GM12878 (cell line): ENCODE measurements around the gene PRIMPOL. TPM values are rescaled to one million over a fixed set of nuclear protein-coding genes. Genes with fewer than 3 reads are reported as not detected.

Experiments used
- ATAC-seq: fragments of 200-7000 bp; cut with Tn5 transposase; 3 replicates; pipeline ENCODE4 v1.9.1; 2020; ENCODE audit warnings: mild to moderate bottlenecking, moderate library complexity
- BruUV-seq: library from RNA; stranded (reverse); fragments of 400-500 nt; replicated peaks from 2 replicates; lab custom pipeline; 2021; lab: Mats Ljungman, UMichigan
- CTCF ChIA-PET: fragments of 300-600 bp; sonication (Branson Sonifier 250); formaldehyde crosslinking; extraction: SDS; loops from one replicate; lab custom pipeline; 2021; ENCODE audit warnings: inconsistent platforms; lab: Yijun Ruan, JAX
- POLR2A ChIA-PET: fragments of 350-600 bp; formaldehyde crosslinking; extraction: SDS; loops from one replicate; lab custom pipeline; 2021; ENCODE audit warnings: inconsistent platforms; lab: Charles Lee
- RAD21 ChIA-PET: fragments of 300-600 bp; sonication (Branson Sonifier 250); formaldehyde crosslinking; loops from one replicate; lab custom pipeline; 2023; ENCODE audit warnings: antibody characterized with exemption; ENCODE audit not compliant: unreplicated experiment; lab: Charles Lee
- SMC1A ChIA-PET: fragments of 300-600 bp; sonication (Branson Sonifier 250); formaldehyde crosslinking; loops from one replicate; lab custom pipeline; 2023; ENCODE audit not compliant: unreplicated experiment, uncharacterized antibody; lab: Charles Lee
- DNase-seq: peaks from one replicate; pipeline ENCODE4 v3.0.0-alpha.2; 2011; ENCODE audit warnings: low read depth, low spot score
- FAIRE-seq: peaks from 3 replicates; lab custom pipeline; 2011; peaks lifted over from hg19 to GRCh38; lab: Jason Lieb, UNC
- H2AFZ ChIP-seq: 2 replicates; pipeline ENCODE4 v1.6.0; 2011; ENCODE audit warnings: low read depth, low read length, control low read depth; ENCODE audit not compliant: control insufficient read depth
- H3K27ac ChIP-seq: 2 replicates; pipeline ENCODE4 v1.5.1; 2011; ENCODE audit warnings: control low read depth; ENCODE audit not compliant: control insufficient read depth, insufficient read depth
- H3K27me3 ChIP-seq, 2 experiments: replicated peaks in 1 of 2; 2 replicates each; pipeline versions ENCODE4 v1.6.0 to v1.6.1; 2011; ENCODE audit warnings: low read length in 1 of 2; ENCODE audit not compliant: control insufficient read depth in 2 of 2, insufficient read depth in 2 of 2
- H3K36me3 ChIP-seq, 2 experiments: 2 replicates each; pipeline ENCODE4 v1.5.1; 2011; ENCODE audit warnings: low read length in 1 of 2; ENCODE audit not compliant: control insufficient read depth in 2 of 2, insufficient read depth in 2 of 2
- H3K4me1 ChIP-seq: 2 replicates; pipeline ENCODE4 v1.6.1; 2011; ENCODE audit warnings: mild to moderate bottlenecking, low read length, moderate library complexity, mixed read lengths; ENCODE audit not compliant: control insufficient read depth, insufficient read depth
- H3K4me2 ChIP-seq: 2 replicates; pipeline ENCODE4 v1.6.0; 2011; ENCODE audit warnings: control low read depth; ENCODE audit not compliant: control insufficient read depth, insufficient read depth
- H3K4me3 ChIP-seq: fragments of 200-600 bp; sonication (generic); 2 replicates; pipeline ENCODE4 v1.5.1; 2016
- H3K79me2 ChIP-seq: 2 replicates; pipeline ENCODE4 v1.6.0; 2011; ENCODE audit warnings: low read length; ENCODE audit not compliant: control insufficient read depth, insufficient read depth
- H3K9ac ChIP-seq: 2 replicates; pipeline ENCODE4 v1.8.0; 2011; ENCODE audit warnings: low read length, control low read depth, mixed read lengths; ENCODE audit not compliant: control insufficient read depth, insufficient read depth
- H3K9me3 ChIP-seq: replicated peaks from 3 replicates; pipeline ENCODE4 v1.5.1; 2011; ENCODE audit warnings: mild to moderate bottlenecking, low read length; ENCODE audit not compliant: control insufficient read depth, insufficient read depth
- H4K20me1 ChIP-seq: 2 replicates; pipeline ENCODE4 v1.6.0; 2011; ENCODE audit not compliant: control insufficient read depth, insufficient read depth
- BRCA1 ChIP-seq: IDR thresholded peaks from 2 replicates; pipeline ENCODE4 v1.6.1; 2011; ENCODE audit warnings: low read depth, low read length, improper control_type of control experiment
- FOXK2 ChIP-seq: fragments of 450-650 bp; IDR thresholded peaks from 2 replicates; pipeline ENCODE4 v1.6.1; 2017; ENCODE audit warnings: mild to moderate bottlenecking, moderate library complexity
- POLR2AphosphoS2 ChIP-seq: IDR thresholded peaks from 2 replicates; pipeline ENCODE4 v1.6.1; 2011; ENCODE audit warnings: low read depth, mild to moderate bottlenecking, low read length, improper control_type of control experiment, moderate library complexity
- RELA ChIP-seq: fragments of 450-650 bp; IDR thresholded peaks from 2 replicates; pipeline ENCODE4 v1.8.0; 2014; ENCODE audit warnings: borderline replicate concordance; ENCODE audit not compliant: partially characterized antibody
- STAT1 ChIP-seq: fragments of 450-650 bp; conservative IDR thresholded peaks from 2 replicates; pipeline ENCODE4 v1.6.1; 2014; ENCODE audit warnings: antibody characterized with exemption, mild to moderate bottlenecking
- SUZ12 ChIP-seq: fragments of 200-600 bp; sonication (generic); IDR thresholded peaks from one replicate; pipeline ENCODE4 v1.6.1; 2018; ENCODE audit warnings: antibody characterized with exemption, mild to moderate bottlenecking; ENCODE audit not compliant: unreplicated experiment
- TCF7 ChIP-seq: IDR thresholded peaks from 2 replicates; pipeline ENCODE4 v1.6.1; 2014; ENCODE audit warnings: antibody characterized with exemption, borderline replicate concordance
- USF1 ChIP-seq: IDR thresholded peaks from 2 replicates; pipeline ENCODE4 v1.6.1; 2011; ENCODE audit warnings: borderline replicate concordance, low read depth, mild to moderate bottlenecking, moderate library complexity, mixed read lengths, low read length; ENCODE audit not compliant: insufficient read depth; ENCODE audit errors: extremely low read length
- ZNF274 ChIP-seq: IDR thresholded peaks from one replicate; pipeline ENCODE4 v1.8.0; 2011; ENCODE audit not compliant: insufficient read length, insufficient read depth
- WGBS: methylation state at CpG from one replicate; pipeline ENCODE4 v1.1.6; 2016; ENCODE audit warnings: low lambda C conversion rate; ENCODE audit not compliant: insufficient replicate concordance, insufficient coverage; ENCODE audit errors: missing lambda C conversion rate; 5-methylcytosine and 5-hydroxymethylcytosine counted together
- in situ Hi-C: fragments of 300-500 bp; cut with MboI; formaldehyde crosslinking; loops from 9 replicates; pipeline ENCODE4 v1.14.3; 2018; ENCODE audit warnings: mixed read lengths
- intact Hi-C: fragments of 100-400 bp; cut with micrococcal nuclease; formaldehyde crosslinking; loops from one replicate; pipeline ENCODE4 v1.14.2; 2022; ENCODE audit not compliant: unreplicated experiment
- polyA plus RNA-seq, 11 experiments: library from polyadenylated mRNA; depleted of rRNA in 4 of 11; unstranded in 6 of 11; stranded (reverse) in 5 of 11; fragments of >200 nt; fragmentation: Nextera tagmentation in 4 of 11; fragmentation: Illumina TruSeq in 1 of 11; extraction: Ambion mirVana in 4 of 11; extraction: Trizol in 1 of 11; gene quantifications; 1 replicate in 1 of 11; 2 replicates in 10 of 11; pipeline versions ENCODE4 v1.2.1 to v1.2.3, GENCODE V29; 2011 to 2016; ENCODE audit warnings: inconsistent platforms in 2 of 11, missing spikeins in 2 of 11, low read depth in 1 of 11
- total RNA-seq, 4 experiments: library from RNA; depleted of rRNA in 3 of 4; stranded (reverse); fragments of >200 nt in 3 of 4; fragmentation: Illumina TruSeq in 1 of 4; extraction: Trizol in 1 of 4; gene quantifications; 2 replicates each; pipeline versions ENCODE4 v1.2.1 to v1.2.3, GENCODE V29; 2013 to 2021
- TF ChIP-seq, protein P1 (sequence below), 3 experiments: IDR thresholded peaks in 2 of 3; conservative IDR thresholded peaks in 1 of 3; 2 replicates each; pipeline ENCODE4 v1.5.1; 2011; ENCODE audit warnings: low read depth in 3 of 3, low read length in 3 of 3, mild to moderate bottlenecking in 3 of 3, control low read depth in 2 of 3, moderate library complexity in 2 of 3, inconsistent platforms in 1 of 3, mixed read lengths in 1 of 3; ENCODE audit not compliant: control insufficient read depth in 2 of 3, insufficient read depth in 1 of 3; ENCODE audit errors: extremely low read depth in 1 of 3

Gene PRIMPOL
- total and polyA plus RNA-seq, 10 of the 15 experiments (the other 5 are each of a cell fraction or from before 2014, with no cell fraction given), result 10.6 to 23.7 (median 14.0) TPM

GRCh38 chr4:184743650-184744049, 94.1 kb downstream of the PRIMPOL start:
- POLR2A ChIA-PET, result no interaction called here
- no peak for FAIRE-seq

More at GRCh38 chr4:184743650-184744049, 94.1 kb downstream of the PRIMPOL start:
- no peaks in the 10 kb centered on the region; the same call in 2 of the 3 replicates for H3K9me3 ChIP-seq
- no peaks in the 10 kb centered on the region for H3K27me3 ChIP-seq
- no peak overlapping the region for H3K4me3 ChIP-seq
- no peak overlapping the region for H3K9ac ChIP-seq
- no peaks in the 10 kb centered on the region; a peak in 1 of 4 replicates for H3K36me3 ChIP-seq
- H3K4me2 ChIP-seq, result no peak overlapping the region
- intact Hi-C loops (loop anchor here (2.0 to 10.0 kb wide), 2 partner anchors 261 to 391 kb away; no protein-coding TSS in a partner anchor), in situ Hi-C loops (no loop called here)
- 92% methylated on average over 4 of the region's 4 CpGs for WGBS
- H2AFZ ChIP-seq, result no peak overlapping the region
- ATAC-seq (no peak), DNase-seq (no peak)
- CTCF ChIA-PET, result interaction anchor here (0.7 kb wide), 1 partner anchor 166 kb away, joined by 3 read pairs; no protein-coding TSS in a partner anchor
- H3K27ac ChIP-seq, result no peak overlapping the region
- no peak for TF ChIP-seq RELA
- TF ChIP-seq TCF7, result no peak
- no peak for TF ChIP-seq FOXK2
- no peak for TF ChIP-seq STAT1
- no peak for TF ChIP-seq SUZ12
- no peak for TF ChIP-seq ZNF274
- TF ChIP-seq BRCA1, result no peak
- TF ChIP-seq USF1, result no peak
- TF ChIP-seq, protein P1, sequence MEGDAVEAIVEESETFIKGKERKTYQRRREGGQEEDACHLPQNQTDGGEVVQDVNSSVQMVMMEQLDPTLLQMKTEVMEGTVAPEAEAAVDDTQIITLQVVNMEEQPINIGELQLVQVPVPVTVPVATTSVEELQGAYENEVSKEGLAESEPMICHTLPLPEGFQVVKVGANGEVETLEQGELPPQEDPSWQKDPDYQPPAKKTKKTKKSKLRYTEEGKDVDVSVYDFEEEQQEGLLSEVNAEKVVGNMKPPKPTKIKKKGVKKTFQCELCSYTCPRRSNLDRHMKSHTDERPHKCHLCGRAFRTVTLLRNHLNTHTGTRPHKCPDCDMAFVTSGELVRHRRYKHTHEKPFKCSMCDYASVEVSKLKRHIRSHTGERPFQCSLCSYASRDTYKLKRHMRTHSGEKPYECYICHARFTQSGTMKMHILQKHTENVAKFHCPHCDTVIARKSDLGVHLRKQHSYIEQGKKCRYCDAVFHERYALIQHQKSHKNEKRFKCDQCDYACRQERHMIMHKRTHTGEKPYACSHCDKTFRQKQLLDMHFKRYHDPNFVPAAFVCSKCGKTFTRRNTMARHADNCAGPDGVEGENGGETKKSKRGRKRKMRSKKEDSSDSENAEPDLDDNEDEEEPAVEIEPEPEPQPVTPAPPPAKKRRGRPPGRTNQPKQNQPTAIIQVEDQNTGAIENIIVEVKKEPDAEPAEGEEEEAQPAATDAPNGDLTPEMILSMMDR (IDR thresholded peaks at IDR 0.05 in 2 of 3, conservative IDR thresholded peaks at IDR 0.05 in 1 of 3; ENCODE audit: control insufficient read depth in 2 of 3, extremely low read depth in 1 of 3, insufficient read depth in 1 of 3, low read depth in 3 of 3, low read length in 3 of 3), result no peak
- TF ChIP-seq POLR2AphosphoS2, result no peak
- H3K79me2 ChIP-seq, result no peaks in the 10 kb centered on the region
- RAD21 ChIA-PET, result interaction anchor here (1.4 kb wide), 1 partner anchor 479 kb away, joined by 5 read pairs; no protein-coding TSS in a partner anchor
- no peaks in the 10 kb centered on the region for H4K20me1 ChIP-seq
- H3K4me1 ChIP-seq, result no peaks in the 10 kb centered on the region
- BruUV-seq, result no TSS peak
- SMC1A ChIA-PET, result interaction anchor here (1.0 to 2.2 kb wide), 2 partner anchors 71 to 352 kb away, joined by 4 to 7 read pairs; no protein-coding TSS in a partner anchor
